H9 (cell line): ENCODE data around the gene CLDN2. TPM values are rescaled to one million over a fixed set of nuclear protein-coding genes. Genes with fewer than 3 reads are reported as not detected.

Experiments
- DNase-seq: peaks from one replicate; pipeline ENCODE4 v3.0.0-alpha.2; 2017
- H2AFZ ChIP-seq: one replicate; pipeline ENCODE4 v1.6.1; 2013; ENCODE audit warnings: mild to moderate bottlenecking, low read length, control low read depth, moderate library complexity
- H2AK5ac ChIP-seq: 2 replicates; pipeline ENCODE4 v1.6.1; 2013; ENCODE audit warnings: low read length, control low read depth, mixed read lengths; ENCODE audit not compliant: insufficient read length
- H2BK120ac ChIP-seq: one replicate; pipeline ENCODE4 v1.6.1; 2013; ENCODE audit warnings: low read depth, mild to moderate bottlenecking, low read length, control low read depth, inconsistent platforms; ENCODE audit not compliant: poor library complexity, severe bottlenecking
- H2BK12ac ChIP-seq: 2 replicates; pipeline ENCODE4 v1.6.1; 2013; ENCODE audit warnings: low read length, control low read depth, mixed read lengths, low read depth; ENCODE audit not compliant: insufficient read length
- H2BK15ac ChIP-seq: 2 replicates; pipeline ENCODE4 v1.6.1; 2013; ENCODE audit warnings: low read depth, low read length, control low read depth
- H2BK20ac ChIP-seq: one replicate; pipeline ENCODE4 v1.6.1; 2013; ENCODE audit warnings: low read depth, mild to moderate bottlenecking, low read length, control low read depth, inconsistent platforms; ENCODE audit not compliant: poor library complexity, severe bottlenecking
- H2BK5ac ChIP-seq: 2 replicates; pipeline ENCODE4 v1.6.1; 2013; ENCODE audit warnings: low read length, control low read depth, mixed read lengths; ENCODE audit not compliant: insufficient read length
- H3K14ac ChIP-seq: 2 replicates; pipeline ENCODE4 v1.6.1; 2013; ENCODE audit warnings: low read length, control low read depth; ENCODE audit not compliant: insufficient read depth
- H3K18ac ChIP-seq: 2 replicates; pipeline ENCODE4 v1.6.1; 2013; ENCODE audit warnings: low read depth, mild to moderate bottlenecking, mixed read lengths, low read length, control low read depth; ENCODE audit not compliant: insufficient read length
- H3K23ac ChIP-seq: 2 replicates; pipeline ENCODE4 v1.6.1; 2013; ENCODE audit warnings: low read length, control low read depth, mixed read lengths, low read depth; ENCODE audit not compliant: insufficient read length
- H3K23me2 ChIP-seq: 2 replicates; pipeline ENCODE4 v1.6.1; 2013; ENCODE audit warnings: low read depth, mild to moderate bottlenecking, mixed read lengths, low read length, control low read depth; ENCODE audit not compliant: insufficient read length, poor library complexity, severe bottlenecking
- H3K27ac ChIP-seq: 2 replicates; pipeline ENCODE4 v1.5.1; 2013; ENCODE audit warnings: low read length, control low read depth, mixed read lengths, low read depth; ENCODE audit not compliant: insufficient read length
- H3K27me3 ChIP-seq: 2 replicates; pipeline ENCODE4 v1.6.1; 2013; ENCODE audit warnings: low read length, control low read depth, inconsistent platforms; ENCODE audit not compliant: insufficient read depth
- H3K4ac ChIP-seq: 2 replicates; pipeline ENCODE4 v1.6.1; 2013; ENCODE audit warnings: low read depth, mild to moderate bottlenecking, control low read depth, inconsistent platforms, low read length, moderate library complexity
- H3K4me1 ChIP-seq: 2 replicates; pipeline ENCODE4 v1.6.1; 2013; ENCODE audit warnings: low read length, control low read depth, inconsistent platforms; ENCODE audit not compliant: insufficient read depth
- H3K4me2 ChIP-seq: 2 replicates; pipeline ENCODE4 v1.6.1; 2013; ENCODE audit warnings: low read length, control low read depth, mixed read lengths; ENCODE audit not compliant: insufficient read length, insufficient read depth
- H3K56ac ChIP-seq: 2 replicates; pipeline ENCODE4 v1.6.1; 2013; ENCODE audit warnings: low read depth, mild to moderate bottlenecking, mixed read lengths, low read length, control low read depth; ENCODE audit not compliant: insufficient read length
- H3K79me1 ChIP-seq: 2 replicates; pipeline ENCODE4 v1.6.1; 2013; ENCODE audit warnings: low read depth, mild to moderate bottlenecking, moderate library complexity, low read length, control low read depth, inconsistent platforms; ENCODE audit not compliant: insufficient read depth, poor library complexity, severe bottlenecking
- H3K79me2 ChIP-seq: 2 replicates; pipeline ENCODE4 v1.6.1; 2013; ENCODE audit warnings: low read length, control low read depth, inconsistent platforms; ENCODE audit not compliant: insufficient read depth
- H3K9ac ChIP-seq: 2 replicates; pipeline ENCODE4 v1.6.1; 2013; ENCODE audit warnings: low read length, control low read depth, mixed read lengths; ENCODE audit not compliant: insufficient read length; ENCODE audit errors: extremely low read depth
- H3K9me3 ChIP-seq: one replicate; pipeline ENCODE4 v1.6.1; 2013; ENCODE audit warnings: low read depth, low read length, inconsistent platforms; ENCODE audit not compliant: control insufficient read depth
- H3T11ph ChIP-seq: one replicate; pipeline ENCODE4 v1.6.1; 2013; ENCODE audit warnings: mild to moderate bottlenecking, low read length, control low read depth, inconsistent platforms
- H4K20me1 ChIP-seq: one replicate; pipeline ENCODE4 v1.6.1; 2013; ENCODE audit not compliant: control insufficient read depth, insufficient read length, insufficient read depth
- H4K5ac ChIP-seq: 2 replicates; pipeline ENCODE4 v1.6.1; 2013; ENCODE audit warnings: low read depth, mild to moderate bottlenecking, mixed read lengths, low read length, control low read depth; ENCODE audit not compliant: insufficient read length
- H4K8ac ChIP-seq: replicated peaks from 2 replicates; pipeline ENCODE4 v1.6.1; 2013; ENCODE audit warnings: low read length, control low read depth, mixed read lengths, low read depth; ENCODE audit not compliant: insufficient read length
- H4K91ac ChIP-seq: 2 replicates; pipeline ENCODE4 v1.6.1; 2013; ENCODE audit warnings: low read depth, mild to moderate bottlenecking, moderate library complexity, mixed read lengths, low read length, control low read depth; ENCODE audit not compliant: insufficient read length
- H3K27ac Mint-ChIP-seq, 3 experiments: 2 replicates in 2 of 3; 3 replicates in 1 of 3; pipeline ENCODE4 v1.8.0; 2020 to 2021; ENCODE audit warnings: mixed read lengths in 3 of 3, mild to moderate bottlenecking in 1 of 3, moderate library complexity in 1 of 3
- H3K27me3 Mint-ChIP-seq: 2 replicates; pipeline ENCODE4 v1.8.0; 2021; ENCODE audit warnings: low read depth, mild to moderate bottlenecking, moderate library complexity, mixed read lengths
- H3K36me3 Mint-ChIP-seq, 3 experiments: 2 replicates in 2 of 3; 3 replicates in 1 of 3; pipeline ENCODE4 v1.8.0; 2020 to 2021; ENCODE audit warnings: low read depth in 3 of 3, mixed read lengths in 3 of 3; ENCODE audit not compliant: insufficient read depth in 1 of 3
- H3K4me1 Mint-ChIP-seq, 2 experiments: 2 replicates each; pipeline ENCODE4 v1.8.0; 2020; ENCODE audit warnings: mixed read lengths in 2 of 2
- H3K4me3 Mint-ChIP-seq, 2 experiments: 2 replicates in 1 of 2; 3 replicates in 1 of 2; pipeline ENCODE4 v1.8.0; 2020 to 2021; ENCODE audit warnings: mild to moderate bottlenecking in 2 of 2, mixed read lengths in 2 of 2, moderate library complexity in 1 of 2
- H3K9me3 Mint-ChIP-seq, 2 experiments: 2 replicates in 1 of 2; 3 replicates in 1 of 2; pipeline ENCODE4 v1.8.0; 2020; ENCODE audit warnings: mild to moderate bottlenecking in 2 of 2, mixed read lengths in 2 of 2, moderate library complexity in 1 of 2
- WGBS: extraction: QIAGEN DNeasy Blood & Tissue Kit; methylation state at CpG from one replicate; pipeline ENCODE4 v1.1.7; 2013; ENCODE audit warnings: missing lambda C conversion rate, low lambda C conversion rate, mixed read lengths; ENCODE audit not compliant: insufficient read length; ENCODE audit errors: extremely low coverage; 5-methylcytosine and 5-hydroxymethylcytosine counted together
- total RNA-seq: library from RNA; stranded (reverse); gene quantifications from 2 replicates; pipeline ENCODE4 v1.2.1, GENCODE V29; 2021
- TF ChIP-seq, protein P1 (sequence below): fragments of 200-600 bp; sonication (generic); conservative IDR thresholded peaks from 3 replicates; pipeline ENCODE4 v1.8.0; 2021; ENCODE audit warnings: antibody characterized with exemption, mild to moderate bottlenecking

The CLDN2 gene
- total RNA-seq, 1 experiment from 2014 or later, result not detected

DNA sequence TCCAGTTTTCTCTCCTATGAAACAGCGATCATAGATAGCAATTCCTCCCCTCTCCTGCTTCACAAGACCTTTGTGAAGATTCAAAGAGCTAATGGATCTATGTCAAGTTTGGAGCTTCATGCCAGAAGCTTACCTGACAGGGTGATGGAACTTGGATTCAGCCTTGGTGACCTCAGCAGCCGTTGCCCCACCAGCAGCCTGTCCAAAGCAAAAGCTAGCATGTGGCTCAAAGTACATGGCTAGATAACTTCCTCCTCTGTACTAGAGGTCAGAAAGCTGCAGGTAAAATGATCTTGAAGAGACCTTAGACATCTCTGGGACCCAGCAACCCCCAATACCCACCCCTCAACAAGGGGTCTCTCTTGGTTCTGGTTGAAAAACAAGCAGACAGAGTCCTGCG is 18.9 kb upstream of the CLDN2 start:
- no peak overlapping the region for H3K4me3 Mint-ChIP-seq
- Histone ChIP-seq H3K14ac (no peak overlapping the region), H2BK12ac (no peak overlapping the region), H3K79me2 (no peaks in the 10 kb centered on the region), H3K9me3 (no peaks in the 10 kb centered on the region), H3K18ac (no peak overlapping the region), H2BK5ac (no peak overlapping the region), H3K56ac (no peak overlapping the region), H2AK5ac (no peak overlapping the region), H2BK20ac (no peak overlapping the region), H4K91ac (no peak overlapping the region), H4K8ac (no peak overlapping the region), H4K5ac (no peak overlapping the region), H2BK120ac (no peak overlapping the region), H3K27me3 (no peaks in the 10 kb centered on the region), H3K9ac (no peak overlapping the region), H2BK15ac (no peak overlapping the region), H4K20me1 (no peaks in the 10 kb centered on the region), H3K4me2 (no peak overlapping the region), H3K23me2 (no peaks in the 10 kb centered on the region), H3K27ac (no peak overlapping the region), H3K4ac (no peak overlapping the region), H3K79me1 (no peaks in the 10 kb centered on the region), H3K23ac (no peak overlapping the region), H3K4me1 (no peaks in the 10 kb centered on the region), H3T11ph (no peak overlapping the region), H2AFZ (no peak overlapping the region)
- peaks cover 9 to 10% of the 10 kb centered on the region in 2 experiments for H3K4me1 Mint-ChIP-seq
- H3K27me3 Mint-ChIP-seq, result no peaks in the 10 kb centered on the region
- no peak overlapping the region; a peak in 1 of 7 replicates for H3K27ac Mint-ChIP-seq
- H3K36me3 Mint-ChIP-seq, result no peaks in the 10 kb centered on the region; a peak in 1 of 7 replicates
- no CpG with 5 or more reads among the region's 3 CpGs for WGBS
- TF ChIP-seq, protein P1, sequence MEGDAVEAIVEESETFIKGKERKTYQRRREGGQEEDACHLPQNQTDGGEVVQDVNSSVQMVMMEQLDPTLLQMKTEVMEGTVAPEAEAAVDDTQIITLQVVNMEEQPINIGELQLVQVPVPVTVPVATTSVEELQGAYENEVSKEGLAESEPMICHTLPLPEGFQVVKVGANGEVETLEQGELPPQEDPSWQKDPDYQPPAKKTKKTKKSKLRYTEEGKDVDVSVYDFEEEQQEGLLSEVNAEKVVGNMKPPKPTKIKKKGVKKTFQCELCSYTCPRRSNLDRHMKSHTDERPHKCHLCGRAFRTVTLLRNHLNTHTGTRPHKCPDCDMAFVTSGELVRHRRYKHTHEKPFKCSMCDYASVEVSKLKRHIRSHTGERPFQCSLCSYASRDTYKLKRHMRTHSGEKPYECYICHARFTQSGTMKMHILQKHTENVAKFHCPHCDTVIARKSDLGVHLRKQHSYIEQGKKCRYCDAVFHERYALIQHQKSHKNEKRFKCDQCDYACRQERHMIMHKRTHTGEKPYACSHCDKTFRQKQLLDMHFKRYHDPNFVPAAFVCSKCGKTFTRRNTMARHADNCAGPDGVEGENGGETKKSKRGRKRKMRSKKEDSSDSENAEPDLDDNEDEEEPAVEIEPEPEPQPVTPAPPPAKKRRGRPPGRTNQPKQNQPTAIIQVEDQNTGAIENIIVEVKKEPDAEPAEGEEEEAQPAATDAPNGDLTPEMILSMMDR, result no peak
- DNase-seq, result no peak
- H3K9me3 Mint-ChIP-seq, result peaks cover 0 to 58% of the 10 kb centered on the region in 2 experiments; a peak in 2 of 5 replicates
